Keratinocyte (primary cell): ENCODE data around the gene NASP. TPM values are rescaled to one million over a fixed set of nuclear protein-coding genes. Genes with fewer than 3 reads are reported as not detected.
A peak's percentile ranks its signal among the peaks of the same experiment; 100 is the strongest.

ENCODE experiments used
- DNase-seq: peaks from one replicate; pipeline ENCODE4 v3.0.0-alpha.2; 2011; ENCODE audit warnings: low read depth, missing footprints, low spot score
- FAIRE-seq: peaks from 2 replicates; lab custom pipeline; 2011; peaks lifted over from hg19 to GRCh38; lab: Jason Lieb, UNC
- H2AFZ ChIP-seq: 2 replicates; pipeline ENCODE4 v1.6.0; 2012; ENCODE audit warnings: low read length, control low read depth, inconsistent platforms; ENCODE audit not compliant: control insufficient read depth
- H3K27ac ChIP-seq: 2 replicates; pipeline ENCODE4 v1.5.1; 2011; ENCODE audit warnings: low read length; ENCODE audit not compliant: control insufficient read depth, insufficient read depth
- H3K27me3 ChIP-seq: 3 replicates; pipeline ENCODE4 v1.6.0; 2011; ENCODE audit warnings: low read length; ENCODE audit not compliant: control insufficient read depth, insufficient read depth; ENCODE audit errors: extremely low read depth
- H3K36me3 ChIP-seq, 2 experiments: 2 replicates in 1 of 2; 3 replicates in 1 of 2; pipeline ENCODE4 v1.5.1; 2011; ENCODE audit warnings: low read length in 2 of 2, mild to moderate bottlenecking in 1 of 2; ENCODE audit not compliant: control insufficient read depth in 2 of 2, insufficient read depth in 2 of 2; ENCODE audit errors: extremely low read depth in 1 of 2
- H3K4me1 ChIP-seq: 3 replicates; pipeline ENCODE4 v1.5.1; 2011; ENCODE audit warnings: low read length; ENCODE audit not compliant: control insufficient read depth, insufficient read depth; ENCODE audit errors: extremely low read depth
- H3K4me2 ChIP-seq: 3 replicates; pipeline ENCODE4 v1.6.0; 2011; ENCODE audit warnings: low read depth, low read length; ENCODE audit not compliant: control insufficient read depth, insufficient read depth; ENCODE audit errors: extremely low read depth
- H3K4me3 ChIP-seq, 3 experiments: fragments of 200-600 bp in 1 of 3; sonication (generic) in 1 of 3; 2 replicates in 2 of 3; 3 replicates in 1 of 3; pipeline ENCODE4 v1.5.1; 2011 to 2016; ENCODE audit warnings: low read length in 3 of 3, mild to moderate bottlenecking in 3 of 3, control low read depth in 2 of 3, inconsistent platforms in 1 of 3, low read depth in 1 of 3, mixed read lengths in 1 of 3, mixed run types in 1 of 3, moderate library complexity in 1 of 3; ENCODE audit not compliant: control insufficient read depth in 2 of 3, insufficient read depth in 2 of 3; ENCODE audit errors: extremely low read depth in 1 of 3
- H3K79me2 ChIP-seq: 2 replicates; pipeline ENCODE4 v1.6.0; 2012; ENCODE audit warnings: low read length; ENCODE audit not compliant: control insufficient read depth, insufficient read depth
- H3K9ac ChIP-seq: 3 replicates; pipeline ENCODE4 v1.6.0; 2011; ENCODE audit warnings: low read length; ENCODE audit not compliant: control insufficient read depth, insufficient read depth; ENCODE audit errors: extremely low read depth
- H3K9me1 ChIP-seq: 3 replicates; pipeline ENCODE4 v1.6.0; 2011; ENCODE audit warnings: low read length; ENCODE audit not compliant: control insufficient read depth, insufficient read depth; ENCODE audit errors: extremely low read depth
- H3K9me3 ChIP-seq: 2 replicates; pipeline ENCODE4 v1.5.1; 2012; ENCODE audit warnings: low read depth, low read length; ENCODE audit not compliant: control insufficient read depth
- H4K20me1 ChIP-seq: 3 replicates; pipeline ENCODE4 v1.6.0; 2011; ENCODE audit warnings: low read length; ENCODE audit not compliant: control insufficient read depth, insufficient read depth; ENCODE audit errors: extremely low read depth
- EZH2 ChIP-seq: IDR thresholded peaks from one replicate; pipeline ENCODE4 v1.6.1; 2012; ENCODE audit warnings: inconsistent platforms, mild to moderate bottlenecking, low read length, moderate library complexity
- dilution Hi-C: fragments of 300-500 bp; cut with MboI; formaldehyde crosslinking; loops from one replicate; pipeline ENCODE4 v1.7.0; 2020; ENCODE audit warnings: low sequenced_read_pairs; ENCODE audit not compliant: extremely low pct_ligation_motif_present
- polyA plus RNA-seq, 5 experiments: library from polyadenylated mRNA; depleted of rRNA in 3 of 5; stranded (reverse) in 3 of 5; stranded (forward) in 1 of 5; unstranded in 1 of 5; fragments of >200 nt; gene quantifications; 1 replicate in 1 of 5; 2 replicates in 3 of 5; 3 replicates in 1 of 5; pipeline versions ENCODE4 v1.2.1 to v1.2.3, GENCODE V29; 2011 to 2012; ENCODE audit warnings: missing spikeins in 2 of 5, low read depth in 1 of 5, low replicate concordance in 1 of 5
- TF ChIP-seq, protein P1 (sequence below), 3 experiments: IDR thresholded peaks in 1 of 3; conservative IDR thresholded peaks in 1 of 3; optimal IDR thresholded peaks in 1 of 3; 2 replicates in 2 of 3; 3 replicates in 1 of 3; pipeline versions ENCODE3 to v1.5.1; 2011; ENCODE audit warnings: low read length in 3 of 3, mild to moderate bottlenecking in 3 of 3, moderate library complexity in 2 of 3, control low read depth in 1 of 3, inconsistent platforms in 1 of 3; ENCODE audit not compliant: insufficient read depth in 2 of 3; ENCODE audit errors: extremely low read depth in 1 of 3

Gene NASP
- polyA plus RNA-seq, 1 donor (not counting 4 experiments of a cell fraction or from before 2014, with no cell fraction given), result 61.7 TPM

DNA sequence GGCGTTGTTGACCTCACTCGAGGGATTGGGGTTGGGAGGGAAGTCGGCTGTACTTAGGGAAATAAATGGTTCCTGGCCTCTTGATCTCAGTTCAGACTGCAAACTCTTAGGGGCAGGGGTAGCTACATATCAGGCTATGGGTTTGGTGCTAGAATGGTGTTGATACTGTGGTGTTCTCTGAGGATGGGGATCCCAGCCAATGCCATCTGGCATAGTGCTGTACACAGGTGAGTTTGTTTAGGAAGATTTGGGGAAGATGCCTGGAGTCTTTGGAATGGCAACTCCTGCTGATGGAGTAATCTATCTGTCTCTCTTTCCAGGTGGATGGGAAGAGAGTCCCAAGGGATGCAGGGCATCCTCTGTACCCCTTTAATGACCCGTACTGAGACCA is 14.3 kb upstream of the NASP start:
- TF ChIP-seq EZH2, result no peak
- TF ChIP-seq, protein P1, sequence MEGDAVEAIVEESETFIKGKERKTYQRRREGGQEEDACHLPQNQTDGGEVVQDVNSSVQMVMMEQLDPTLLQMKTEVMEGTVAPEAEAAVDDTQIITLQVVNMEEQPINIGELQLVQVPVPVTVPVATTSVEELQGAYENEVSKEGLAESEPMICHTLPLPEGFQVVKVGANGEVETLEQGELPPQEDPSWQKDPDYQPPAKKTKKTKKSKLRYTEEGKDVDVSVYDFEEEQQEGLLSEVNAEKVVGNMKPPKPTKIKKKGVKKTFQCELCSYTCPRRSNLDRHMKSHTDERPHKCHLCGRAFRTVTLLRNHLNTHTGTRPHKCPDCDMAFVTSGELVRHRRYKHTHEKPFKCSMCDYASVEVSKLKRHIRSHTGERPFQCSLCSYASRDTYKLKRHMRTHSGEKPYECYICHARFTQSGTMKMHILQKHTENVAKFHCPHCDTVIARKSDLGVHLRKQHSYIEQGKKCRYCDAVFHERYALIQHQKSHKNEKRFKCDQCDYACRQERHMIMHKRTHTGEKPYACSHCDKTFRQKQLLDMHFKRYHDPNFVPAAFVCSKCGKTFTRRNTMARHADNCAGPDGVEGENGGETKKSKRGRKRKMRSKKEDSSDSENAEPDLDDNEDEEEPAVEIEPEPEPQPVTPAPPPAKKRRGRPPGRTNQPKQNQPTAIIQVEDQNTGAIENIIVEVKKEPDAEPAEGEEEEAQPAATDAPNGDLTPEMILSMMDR (optimal IDR thresholded peaks at IDR 0.05 in 1 of 3, IDR thresholded peaks at IDR 0.05 in 1 of 3, conservative IDR thresholded peaks at IDR 0.05 in 1 of 3; ENCODE audit: extremely low read depth in 1 of 3, insufficient read depth in 2 of 3, low read length in 3 of 3), result no peak
- no peak for FAIRE-seq
- DNase-seq, result no peak
- no peaks in the 10 kb centered on the region for H3K79me2 ChIP-seq
- H3K27ac ChIP-seq, result no peak overlapping the region
- H3K9me1 ChIP-seq, result no peaks in the 10 kb centered on the region
- H3K9ac ChIP-seq, result no peak overlapping the region
- H3K36me3 ChIP-seq, result peaks cover 24 to 39% of the 10 kb centered on the region in 2 experiments
- no peaks in the 10 kb centered on the region for H4K20me1 ChIP-seq
- H3K9me3 ChIP-seq, result no peaks in the 10 kb centered on the region
- H3K4me1 ChIP-seq, result no peaks in the 10 kb centered on the region
- H3K4me3 ChIP-seq, result no peak overlapping the region
- no peak overlapping the region for H3K4me2 ChIP-seq
- dilution Hi-C loops, result no loop called here
- H3K27me3 ChIP-seq, result no peaks in the 10 kb centered on the region
- H2AFZ ChIP-seq, result no peak overlapping the region

DNA sequence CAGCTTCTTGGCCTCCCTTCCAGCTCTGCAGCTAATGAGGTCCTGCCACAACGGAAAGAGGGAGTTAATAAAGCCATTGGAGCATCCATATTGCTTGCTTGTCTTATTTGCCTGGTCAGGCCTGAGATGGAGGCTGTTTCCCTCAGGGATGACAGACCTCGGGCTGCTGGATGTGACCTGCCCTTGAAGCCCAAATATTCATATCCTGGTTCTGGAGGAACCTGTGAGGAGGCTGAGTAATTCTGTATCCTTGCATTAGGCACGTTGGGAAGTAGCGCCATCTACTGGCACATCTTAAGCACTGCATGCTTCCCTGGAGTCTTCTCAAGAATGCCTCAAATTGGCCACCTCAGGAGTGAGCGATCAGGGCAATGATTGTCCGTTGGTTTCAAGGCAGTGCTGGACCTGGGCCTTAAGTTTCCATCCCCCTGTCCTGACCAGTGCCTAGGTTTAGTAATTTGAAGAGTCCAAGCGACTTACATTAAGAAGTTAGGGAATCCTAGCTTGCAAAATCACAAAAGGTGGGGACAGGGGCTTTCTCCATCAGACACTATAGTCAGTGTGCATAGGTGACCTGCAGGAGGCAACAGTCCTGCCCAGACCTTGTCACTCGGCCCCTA is 13.8 kb upstream of the NASP start:
- H3K36me3 ChIP-seq, result peaks cover 24 to 39% of the 10 kb centered on the region in 2 experiments
- H4K20me1 ChIP-seq, result no peaks in the 10 kb centered on the region
- no peak overlapping the region for H3K4me3 ChIP-seq
- TF ChIP-seq, protein P1 (optimal IDR thresholded peaks at IDR 0.05 in 1 of 3, IDR thresholded peaks at IDR 0.05 in 1 of 3, conservative IDR thresholded peaks at IDR 0.05 in 1 of 3; ENCODE audit: extremely low read depth in 1 of 3, insufficient read depth in 2 of 3, low read length in 3 of 3), result peak; percentile 97 to 100 (median 98)
- TF ChIP-seq EZH2, result no peak
- no peaks in the 10 kb centered on the region for H3K4me1 ChIP-seq
- H3K9me3 ChIP-seq, result no peaks in the 10 kb centered on the region
- H3K79me2 ChIP-seq, result no peaks in the 10 kb centered on the region
- no peaks in the 10 kb centered on the region for H3K27me3 ChIP-seq
- dilution Hi-C loops, result no loop called here
- no peak overlapping the region for H3K27ac ChIP-seq
- H3K9me1 ChIP-seq, result no peaks in the 10 kb centered on the region
- no peak overlapping the region for H2AFZ ChIP-seq
- H3K4me2 ChIP-seq, result no peak overlapping the region
- no peak overlapping the region for H3K9ac ChIP-seq
- peak; percentile 87 for FAIRE-seq
- DNase-seq, result no peak
